Measurements from ENCODE around the gene FAM53C.
"Not testable (repeated sequence)": the region's sequence is repeated elsewhere in the genome, so short reads cannot be mapped to it uniquely, and the experiment has no call there.

GRCh38 chr5:138389911-138390310 is 51.8 kb downstream of the FAM53C start:
- not testable (repeated sequence) for TF ChIP-seq CTCF, POLR2A (IDR thresholded peaks at IDR 0.05)

All from esophagus squamous epithelium (tissue), 4 donors.